ENCODE results near the gene DLGAP4.
"Not testable (repeated sequence)": the region's sequence is repeated elsewhere in the genome, so short reads cannot be mapped to it uniquely, and the experiment has no call there.

DNA sequence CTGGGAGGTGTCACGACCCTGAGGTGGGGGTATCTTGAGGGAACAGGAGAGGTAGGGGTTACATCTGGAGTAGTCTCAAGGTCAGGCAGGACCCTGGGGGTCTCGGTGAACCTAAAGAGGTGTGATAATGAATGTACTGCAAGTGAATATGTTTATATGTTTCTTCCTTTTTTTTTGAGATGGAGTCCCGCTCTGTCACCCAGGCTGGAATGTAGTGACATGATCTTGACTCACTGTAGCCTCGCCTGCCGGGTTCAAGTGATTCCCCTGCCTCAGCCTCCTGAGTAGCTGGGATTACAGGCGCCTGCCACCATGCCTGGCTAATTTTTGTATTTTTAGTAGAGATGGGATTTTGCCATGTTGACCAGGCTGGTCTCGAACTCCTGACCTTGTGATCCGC lies 168.9 kb downstream of the DLGAP4 start:
- TF ChIP-seq, protein P1, sequence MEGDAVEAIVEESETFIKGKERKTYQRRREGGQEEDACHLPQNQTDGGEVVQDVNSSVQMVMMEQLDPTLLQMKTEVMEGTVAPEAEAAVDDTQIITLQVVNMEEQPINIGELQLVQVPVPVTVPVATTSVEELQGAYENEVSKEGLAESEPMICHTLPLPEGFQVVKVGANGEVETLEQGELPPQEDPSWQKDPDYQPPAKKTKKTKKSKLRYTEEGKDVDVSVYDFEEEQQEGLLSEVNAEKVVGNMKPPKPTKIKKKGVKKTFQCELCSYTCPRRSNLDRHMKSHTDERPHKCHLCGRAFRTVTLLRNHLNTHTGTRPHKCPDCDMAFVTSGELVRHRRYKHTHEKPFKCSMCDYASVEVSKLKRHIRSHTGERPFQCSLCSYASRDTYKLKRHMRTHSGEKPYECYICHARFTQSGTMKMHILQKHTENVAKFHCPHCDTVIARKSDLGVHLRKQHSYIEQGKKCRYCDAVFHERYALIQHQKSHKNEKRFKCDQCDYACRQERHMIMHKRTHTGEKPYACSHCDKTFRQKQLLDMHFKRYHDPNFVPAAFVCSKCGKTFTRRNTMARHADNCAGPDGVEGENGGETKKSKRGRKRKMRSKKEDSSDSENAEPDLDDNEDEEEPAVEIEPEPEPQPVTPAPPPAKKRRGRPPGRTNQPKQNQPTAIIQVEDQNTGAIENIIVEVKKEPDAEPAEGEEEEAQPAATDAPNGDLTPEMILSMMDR (IDR thresholded peaks at IDR 0.05; ENCODE audit: insufficient read depth, low read length), result not testable (repeated sequence)
- TF ChIP-seq POLR2AphosphoS5 (IDR thresholded peaks at IDR 0.05; ENCODE audit: low read depth); GABPA (IDR thresholded peaks at IDR 0.05; ENCODE audit: low read depth); SPI1 (IDR thresholded peaks at IDR 0.05; ENCODE audit: borderline replicate concordance, low read depth): not testable (repeated sequence)
- TF ChIP-seq, protein P2, sequence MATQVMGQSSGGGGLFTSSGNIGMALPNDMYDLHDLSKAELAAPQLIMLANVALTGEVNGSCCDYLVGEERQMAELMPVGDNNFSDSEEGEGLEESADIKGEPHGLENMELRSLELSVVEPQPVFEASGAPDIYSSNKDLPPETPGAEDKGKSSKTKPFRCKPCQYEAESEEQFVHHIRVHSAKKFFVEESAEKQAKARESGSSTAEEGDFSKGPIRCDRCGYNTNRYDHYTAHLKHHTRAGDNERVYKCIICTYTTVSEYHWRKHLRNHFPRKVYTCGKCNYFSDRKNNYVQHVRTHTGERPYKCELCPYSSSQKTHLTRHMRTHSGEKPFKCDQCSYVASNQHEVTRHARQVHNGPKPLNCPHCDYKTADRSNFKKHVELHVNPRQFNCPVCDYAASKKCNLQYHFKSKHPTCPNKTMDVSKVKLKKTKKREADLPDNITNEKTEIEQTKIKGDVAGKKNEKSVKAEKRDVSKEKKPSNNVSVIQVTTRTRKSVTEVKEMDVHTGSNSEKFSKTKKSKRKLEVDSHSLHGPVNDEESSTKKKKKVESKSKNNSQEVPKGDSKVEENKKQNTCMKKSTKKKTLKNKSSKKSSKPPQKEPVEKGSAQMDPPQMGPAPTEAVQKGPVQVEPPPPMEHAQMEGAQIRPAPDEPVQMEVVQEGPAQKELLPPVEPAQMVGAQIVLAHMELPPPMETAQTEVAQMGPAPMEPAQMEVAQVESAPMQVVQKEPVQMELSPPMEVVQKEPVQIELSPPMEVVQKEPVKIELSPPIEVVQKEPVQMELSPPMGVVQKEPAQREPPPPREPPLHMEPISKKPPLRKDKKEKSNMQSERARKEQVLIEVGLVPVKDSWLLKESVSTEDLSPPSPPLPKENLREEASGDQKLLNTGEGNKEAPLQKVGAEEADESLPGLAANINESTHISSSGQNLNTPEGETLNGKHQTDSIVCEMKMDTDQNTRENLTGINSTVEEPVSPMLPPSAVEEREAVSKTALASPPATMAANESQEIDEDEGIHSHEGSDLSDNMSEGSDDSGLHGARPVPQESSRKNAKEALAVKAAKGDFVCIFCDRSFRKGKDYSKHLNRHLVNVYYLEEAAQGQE (IDR thresholded peaks at IDR 0.05; ENCODE audit: insufficient replicate concordance, low read depth), result not testable (repeated sequence)
